Measurements from ENCODE around the gene BMP6.

DNA sequence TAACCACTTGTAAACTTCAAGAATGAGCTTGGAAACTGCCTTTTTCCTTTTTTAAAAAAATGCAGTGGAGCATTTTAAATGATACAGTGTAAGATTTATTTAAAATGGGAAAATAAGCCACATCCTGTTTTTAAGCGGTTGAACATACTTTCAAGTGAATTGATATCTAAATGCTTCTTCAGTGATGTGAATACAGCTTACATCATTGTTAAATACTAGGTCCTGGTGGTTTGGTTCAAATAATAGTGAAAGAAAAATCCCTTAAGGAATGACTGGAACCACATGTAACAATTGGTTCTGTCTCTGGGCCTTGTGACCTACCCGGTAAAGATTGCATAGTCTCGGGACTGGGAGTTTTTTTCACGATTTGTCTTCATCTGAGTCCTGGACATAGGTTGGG, 44.2 kb downstream of the BMP6 start:
- TF ChIP-seq, protein P1, sequence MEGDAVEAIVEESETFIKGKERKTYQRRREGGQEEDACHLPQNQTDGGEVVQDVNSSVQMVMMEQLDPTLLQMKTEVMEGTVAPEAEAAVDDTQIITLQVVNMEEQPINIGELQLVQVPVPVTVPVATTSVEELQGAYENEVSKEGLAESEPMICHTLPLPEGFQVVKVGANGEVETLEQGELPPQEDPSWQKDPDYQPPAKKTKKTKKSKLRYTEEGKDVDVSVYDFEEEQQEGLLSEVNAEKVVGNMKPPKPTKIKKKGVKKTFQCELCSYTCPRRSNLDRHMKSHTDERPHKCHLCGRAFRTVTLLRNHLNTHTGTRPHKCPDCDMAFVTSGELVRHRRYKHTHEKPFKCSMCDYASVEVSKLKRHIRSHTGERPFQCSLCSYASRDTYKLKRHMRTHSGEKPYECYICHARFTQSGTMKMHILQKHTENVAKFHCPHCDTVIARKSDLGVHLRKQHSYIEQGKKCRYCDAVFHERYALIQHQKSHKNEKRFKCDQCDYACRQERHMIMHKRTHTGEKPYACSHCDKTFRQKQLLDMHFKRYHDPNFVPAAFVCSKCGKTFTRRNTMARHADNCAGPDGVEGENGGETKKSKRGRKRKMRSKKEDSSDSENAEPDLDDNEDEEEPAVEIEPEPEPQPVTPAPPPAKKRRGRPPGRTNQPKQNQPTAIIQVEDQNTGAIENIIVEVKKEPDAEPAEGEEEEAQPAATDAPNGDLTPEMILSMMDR (conservative IDR thresholded peaks at IDR 0.05): no peak
- no peak for TF ChIP-seq EZH2 (IDR thresholded peaks at IDR 0.05; ENCODE audit: low read depth)
